DMS 273 treated with DMSO at 0.1 percent for 48 hours (cell line): ENCODE measurements around the gene SEPTIN5.

Experiments
- DNase-seq: peaks from one replicate; lab custom pipeline; 2025; lab: John Stamatoyannopoulos, UW

SEPTIN5 gene

GRCh38 chr22:19733755-19734154 lies 19.5 kb downstream of the SEPTIN5 start:
- DNase-seq = no peak

- no peak for DNase-seq
These were observed 19.9 kb downstream of the SEPTIN5 start for GRCh38 chr22:19734163-19734562.

GRCh38 chr22:19734837-19735382 lies 20.6 kb downstream of the SEPTIN5 start:
- no peak for DNase-seq

GRCh38 chr22:19735665-19736510 lies 21.6 kb downstream of the SEPTIN5 start:
- no peak for DNase-seq

GRCh38 chr22:19737846-19738663 lies 23.8 kb downstream of the SEPTIN5 start:
- DNase-seq = no peak

- no peak for DNase-seq
These were observed 24.6 kb downstream of the SEPTIN5 start for GRCh38 chr22:19738664-19739447.

- DNase-seq = no peak
These were observed 25.2 kb downstream of the SEPTIN5 start for GRCh38 chr22:19739448-19739895.

- DNase-seq = no peak
These were observed 25.7 kb downstream of the SEPTIN5 start for GRCh38 chr22:19739911-19740449.

GRCh38 chr22:19740586-19740985 lies 26.3 kb downstream of the SEPTIN5 start:
- no peak for DNase-seq

GRCh38 chr22:19741053-19741452 lies 26.8 kb downstream of the SEPTIN5 start:
- no peak for DNase-seq

GRCh38 chr22:19742160-19743066 lies 28.1 kb downstream of the SEPTIN5 start:
- no peak for DNase-seq

GRCh38 chr22:19743081-19743480 lies 28.8 kb downstream of the SEPTIN5 start:
- no peak for DNase-seq

- DNase-seq = no peak
These were observed 29.3 kb downstream of the SEPTIN5 start for GRCh38 chr22:19743651-19744050.

GRCh38 chr22:19744350-19745006 lies 30.2 kb downstream of the SEPTIN5 start:
- DNase-seq = no peak

- DNase-seq = no peak
These were observed 31.1 kb downstream of the SEPTIN5 start for GRCh38 chr22:19745155-19746101.

GRCh38 chr22:19746726-19747125 lies 32.4 kb downstream of the SEPTIN5 start:
- DNase-seq = no peak

GRCh38 chr22:19747551-19747950 lies 33.2 kb downstream of the SEPTIN5 start:
- DNase-seq = no peak

- no peak for DNase-seq
These were observed 33.8 kb downstream of the SEPTIN5 start for GRCh38 chr22:19748139-19748538.
